K562 (cell line): ENCODE measurements around the gene OPCML. TPM values are rescaled to one million over a fixed set of nuclear protein-coding genes. Genes with fewer than 3 reads are reported as not detected.

ENCODE experiments used
- ATAC-seq: fragments of 200-7000 bp; cut with Tn5 transposase; 3 replicates; pipeline ENCODE4 v1.9.1; 2020; ENCODE audit warnings: moderate library complexity
- BruUV-seq: library from RNA; stranded (reverse); fragments of 400-500 nt; replicated peaks from 2 replicates; lab custom pipeline; 2021; lab: Mats Ljungman, UMichigan
- CTCF ChIA-PET: fragments of 300-600 bp; formaldehyde crosslinking; extraction: SDS; loops from one replicate; lab custom pipeline; 2021; ENCODE audit warnings: low intra/inter-chr PET ratio; lab: Yijun Ruan, JAX
- POLR2A ChIA-PET: fragments of 300-600, 350-650 bp; sonication (Branson Sonifier 250); formaldehyde crosslinking; extraction: SDS; loops from one replicate; lab custom pipeline; 2021; ENCODE audit warnings: antibody characterized with exemption, inconsistent platforms; lab: Yijun Ruan, JAX
- DNase-seq, 4 experiments: peaks; one replicate each; pipeline versions ENCODE4 v3.0.0 to v3.0.0-alpha.2; 2011 to 2018; ENCODE audit warnings: low spot score in 3 of 4, mixed read lengths in 3 of 4; ENCODE audit errors: extremely low read depth in 1 of 4
- FAIRE-seq: peaks from 2 replicates; lab custom pipeline; 2011; peaks lifted over from hg19 to GRCh38; lab: Jason Lieb, UNC
- H2AFZ ChIP-seq: 2 replicates; pipeline ENCODE4 v1.6.0; 2011; ENCODE audit warnings: low read depth, low read length, control low read depth, inconsistent platforms
- H3K27ac ChIP-seq: fragments of 200-600 bp; 3 replicates; pipeline ENCODE4 v1.8.0; 2011; ENCODE audit warnings: low read depth, mild to moderate bottlenecking, control low read depth, inconsistent platforms, low read length, moderate library complexity, mixed read lengths; ENCODE audit errors: extremely low read depth
- H3K27me3 ChIP-seq, 2 experiments: fragments of 300-600 bp in 1 of 2; 2 replicates in 1 of 2; 3 replicates in 1 of 2; pipeline versions ENCODE4 v1.6.0 to v1.8.0; 2011; ENCODE audit warnings: inconsistent platforms in 2 of 2, low read length in 2 of 2, mild to moderate bottlenecking in 1 of 2, mixed read lengths in 1 of 2, moderate library complexity in 1 of 2; ENCODE audit not compliant: control insufficient read depth in 2 of 2, insufficient read depth in 2 of 2
- H3K36me3 ChIP-seq: fragments of 300-600 bp; 3 replicates; pipeline ENCODE4 v1.8.0; 2011; ENCODE audit warnings: mild to moderate bottlenecking, low read length, inconsistent platforms; ENCODE audit not compliant: control insufficient read depth, insufficient read depth
- H3K4me1 ChIP-seq, 2 experiments: fragments of 200-600 bp in 1 of 2; replicated peaks in 1 of 2; 2 replicates in 1 of 2; 3 replicates in 1 of 2; pipeline versions ENCODE4 v1.5.1 to v1.8.0; 2011; ENCODE audit warnings: inconsistent platforms in 2 of 2, low read length in 2 of 2, mild to moderate bottlenecking in 1 of 2, mixed read lengths in 1 of 2, moderate library complexity in 1 of 2; ENCODE audit not compliant: control insufficient read depth in 2 of 2, insufficient read depth in 2 of 2
- H3K4me2 ChIP-seq: 2 replicates; pipeline ENCODE4 v1.6.1; 2011; ENCODE audit warnings: low read length, control low read depth, inconsistent platforms, mixed read lengths; ENCODE audit not compliant: insufficient read depth
- H3K4me3 ChIP-seq: fragments of 200-600 bp; sonication (generic), shearing (Covaris generic); 2 replicates; pipeline ENCODE4 v1.5.1; 2016; ENCODE audit warnings: control low read depth, inconsistent platforms
- H3K79me2 ChIP-seq: fragments of 200-600 bp; 3 replicates; pipeline ENCODE4 v1.8.0; 2011; ENCODE audit warnings: low read length, inconsistent platforms; ENCODE audit not compliant: control insufficient read depth, insufficient read depth
- H3K9ac ChIP-seq, 2 experiments: 2 replicates each; pipeline versions ENCODE4 v1.6.0 to v1.6.1; 2011; ENCODE audit warnings: low read depth in 2 of 2, low read length in 2 of 2, control low read depth in 1 of 2, inconsistent platforms in 1 of 2, mild to moderate bottlenecking in 1 of 2, mixed read lengths in 1 of 2; ENCODE audit not compliant: insufficient read depth in 1 of 2
- H3K9me1 ChIP-seq: one replicate; pipeline ENCODE4 v1.6.0; 2011; ENCODE audit warnings: inconsistent platforms, mild to moderate bottlenecking, low read length, moderate library complexity; ENCODE audit not compliant: control insufficient read depth, insufficient read depth
- H3K9me3 ChIP-seq: replicated peaks from 2 replicates; pipeline ENCODE4 v1.5.1; 2011; ENCODE audit warnings: low read depth, low read length, inconsistent platforms; ENCODE audit not compliant: control insufficient read depth, insufficient read depth
- H4K20me1 ChIP-seq: replicated peaks from 2 replicates; pipeline ENCODE4 v1.6.1; 2011; ENCODE audit warnings: low read length, inconsistent platforms, mixed read lengths; ENCODE audit not compliant: control insufficient read depth, insufficient read depth
- CXXC5 ChIP-seq: fragments of 250-450 bp; sonication (Bioruptor Pico); IDR thresholded peaks from 2 replicates; pipeline ENCODE4 v1.8.0; 2022; ENCODE audit warnings: inconsistent platforms, mild to moderate bottlenecking, moderate library complexity
- EP400 ChIP-seq: fragments of 450-650 bp; IDR thresholded peaks from 2 replicates; pipeline ENCODE4 v1.6.1; 2017; ENCODE audit warnings: antibody characterized with exemption, mild to moderate bottlenecking, moderate library complexity
- MAFF ChIP-seq: IDR thresholded peaks from 2 replicates; pipeline ENCODE4 v1.6.1; 2012; ENCODE audit warnings: low read length, improper control_type of control experiment
- MED1 ChIP-seq: sonication (generic); formaldehyde crosslinking; IDR thresholded peaks from 2 replicates; pipeline ENCODE4 v1.8.1; 2023; ENCODE audit warnings: missing genetic modification reagents, borderline replicate concordance
- NCOA4 ChIP-seq: fragments of 450-650 bp; IDR thresholded peaks from 2 replicates; pipeline ENCODE4 v1.6.1; 2018; ENCODE audit warnings: mild to moderate bottlenecking; ENCODE audit not compliant: partially characterized antibody
- PCBP1 ChIP-seq: fragments of 200-400 bp; formaldehyde crosslinking; IDR thresholded peaks from 2 replicates; pipeline ENCODE4 v1.6.1; 2018; ENCODE audit warnings: mild to moderate bottlenecking, low read depth, low read length; ENCODE audit not compliant: poor library complexity, severe bottlenecking
- PHB ChIP-seq: fragments of 250-450 bp; sonication (Bioruptor Pico); IDR thresholded peaks from 2 replicates; pipeline ENCODE4 v1.5.0; 2021
- POU5F1 ChIP-seq: fragments of 150-350 bp; IDR thresholded peaks from 2 replicates; pipeline ENCODE4 v1.6.1; 2014; ENCODE audit warnings: borderline replicate concordance, low read length, low read depth, mild to moderate bottlenecking; ENCODE audit not compliant: partially characterized antibody
- RBM14 ChIP-seq: fragments of 200-400 bp; formaldehyde crosslinking; IDR thresholded peaks from 2 replicates; pipeline ENCODE4 v1.6.1; 2018; ENCODE audit warnings: low read depth, mild to moderate bottlenecking, low read length, moderate library complexity, borderline replicate concordance; ENCODE audit not compliant: insufficient read depth
- RBM34 ChIP-seq: fragments of 200-400 bp; formaldehyde crosslinking; IDR thresholded peaks from 2 replicates; pipeline ENCODE4 v1.6.1; 2018; ENCODE audit warnings: low read length, borderline replicate concordance; ENCODE audit not compliant: insufficient read depth
- RFX5 ChIP-seq: IDR thresholded peaks from 2 replicates; pipeline ENCODE4 v1.6.1; 2011; ENCODE audit warnings: low read depth, mild to moderate bottlenecking, improper control_type of control experiment, low read length
- TEAD4 ChIP-seq, 2 experiments: sonication (generic) in 1 of 2; formaldehyde crosslinking in 1 of 2; IDR thresholded peaks; 2 replicates each; pipeline versions ENCODE4 v1.6.1 to v1.8.0; 2012 to 2022; ENCODE audit warnings: borderline replicate concordance in 1 of 2, inconsistent platforms in 1 of 2, low read length in 1 of 2, mild to moderate bottlenecking in 1 of 2, missing genetic modification reagents in 1 of 2
- U2AF2 ChIP-seq: fragments of 200-400 bp; formaldehyde crosslinking; optimal IDR thresholded peaks from 2 replicates; pipeline ENCODE3; 2017; ENCODE audit warnings: low read depth, mild to moderate bottlenecking, low read length
- ZNF764 ChIP-seq: fragments of 250-450 bp; sonication (Bioruptor Pico); IDR thresholded peaks from 2 replicates; pipeline ENCODE4 v1.4.0; 2020; ENCODE audit warnings: low read depth, mild to moderate bottlenecking, moderate library complexity
- ZSCAN32 ChIP-seq: fragments of 450-650 bp; formaldehyde crosslinking; IDR thresholded peaks from 2 replicates; pipeline ENCODE4 v1.4.0; 2020; ENCODE audit warnings: mild to moderate bottlenecking, moderate library complexity
- WGBS: fragments of 100-300 bp; shearing (Covaris generic); methylation state at CpG from one replicate; pipeline ENCODE4 v1.1.6; 2016; ENCODE audit warnings: low coverage, mixed read lengths; ENCODE audit not compliant: insufficient coverage; ENCODE audit errors: missing lambda C conversion rate; 5-methylcytosine and 5-hydroxymethylcytosine counted together
- in situ Hi-C: fragments of 300-500 bp; cut with MboI; formaldehyde crosslinking; loops from 4 replicates; pipeline ENCODE4 v1.15.0; 2018; ENCODE audit warnings: inconsistent platforms, mixed read lengths
- intact Hi-C: fragments of 100-400 bp; cut with micrococcal nuclease; formaldehyde crosslinking; loops from 2 replicates; pipeline ENCODE4 v1.14.2; 2022
- polyA plus RNA-seq, 8 experiments: library from polyadenylated mRNA; depleted of rRNA in 4 of 8; stranded (reverse) in 5 of 8; unstranded in 3 of 8; fragments of >200 nt; fragmentation: Nextera tagmentation in 2 of 8; fragmentation: Illumina TruSeq in 1 of 8; extraction: Ambion mirVana in 2 of 8; extraction: Trizol in 1 of 8; gene quantifications; 2 replicates each; pipeline versions ENCODE4 v1.2.1 to v1.2.3, GENCODE V29; 2011 to 2014; ENCODE audit warnings: inconsistent platforms in 1 of 8, missing spikeins in 1 of 8
- total RNA-seq, 7 experiments: library from RNA; depleted of rRNA in 6 of 7; stranded (reverse); fragments of >200 nt in 6 of 7; fragmentation: Illumina TruSeq in 2 of 7; extraction: Trizol in 2 of 7; gene quantifications; 2 replicates each; pipeline versions ENCODE4 v1.2.1 to v1.2.3, GENCODE V29; 2011 to 2021; ENCODE audit warnings: low replicate concordance in 1 of 7
- TF ChIP-seq, protein P1 (sequence below): sonication (generic); formaldehyde crosslinking; IDR thresholded peaks from 2 replicates; pipeline ENCODE4 v1.8.0; 2022; ENCODE audit warnings: missing genetic modification reagents, mild to moderate bottlenecking, moderate library complexity, borderline replicate concordance
- TF ChIP-seq, protein P2 (sequence below): fragments of 450-650 bp; IDR thresholded peaks from 2 replicates; pipeline ENCODE4 v1.6.1; 2014; ENCODE audit warnings: low read depth, mild to moderate bottlenecking, moderate library complexity, borderline replicate concordance

Gene OPCML
- total and polyA plus RNA-seq, 9 of the 15 experiments (the other 6 are each of a cell fraction or from before 2014, with no cell fraction given): not detected

DNA sequence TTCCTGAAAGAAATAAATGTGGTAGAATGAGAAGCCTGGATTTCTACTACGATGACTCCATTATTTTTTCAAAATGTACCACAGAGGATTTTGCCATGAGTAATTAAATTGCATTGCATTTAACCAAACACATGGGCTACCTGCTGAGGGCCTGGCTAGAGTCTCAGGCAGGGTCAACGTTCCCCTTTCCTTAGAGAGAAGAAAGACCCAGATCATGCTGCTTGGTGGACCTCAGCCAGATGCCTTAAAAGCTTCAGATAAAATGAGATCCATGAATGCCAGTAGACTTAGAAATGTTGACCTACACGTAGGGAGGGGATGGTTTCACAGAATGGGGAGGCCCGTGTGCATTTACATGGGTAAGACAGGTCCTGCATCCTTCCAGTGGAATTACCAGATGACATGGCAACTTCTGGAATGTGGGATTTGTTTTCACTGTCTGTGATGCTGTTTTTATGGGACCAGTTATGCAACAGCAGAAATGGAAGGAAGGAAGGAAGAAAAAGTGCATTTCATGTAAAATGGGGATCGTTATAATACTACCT, 1092.5 kb downstream of the OPCML start:
- Histone ChIP-seq H4K20me1 (no peaks in the 10 kb centered on the region), H2AFZ (no peak overlapping the region), H3K36me3 (no peaks in the 10 kb centered on the region), H3K27me3 (no peaks in the 10 kb centered on the region), H3K9ac (no peak overlapping the region)
- CTCF ChIA-PET: no interaction called here
- in situ Hi-C loops (no loop called here), intact Hi-C loops (no loop called here)
- ATAC-seq (no peak), DNase-seq (no peak)
- TF ChIP-seq NCOA4: no peak
- no peak for TF ChIP-seq TEAD4 (IDR thresholded peaks at IDR 0.05; ENCODE audit: low read length)
- no peak for TF ChIP-seq TEAD4 (CRISPR knock-in tag; IDR thresholded peaks at IDR 0.05; ENCODE audit: borderline replicate concordance)
- no peak for TF ChIP-seq PCBP1
- no peak for TF ChIP-seq CXXC5 (CRISPR knock-in tag)
- TF ChIP-seq ZNF764: no peak
- TF ChIP-seq PHB (CRISPR knock-in tag): no peak
- no peak for TF ChIP-seq RFX5
- TF ChIP-seq, protein P1, sequence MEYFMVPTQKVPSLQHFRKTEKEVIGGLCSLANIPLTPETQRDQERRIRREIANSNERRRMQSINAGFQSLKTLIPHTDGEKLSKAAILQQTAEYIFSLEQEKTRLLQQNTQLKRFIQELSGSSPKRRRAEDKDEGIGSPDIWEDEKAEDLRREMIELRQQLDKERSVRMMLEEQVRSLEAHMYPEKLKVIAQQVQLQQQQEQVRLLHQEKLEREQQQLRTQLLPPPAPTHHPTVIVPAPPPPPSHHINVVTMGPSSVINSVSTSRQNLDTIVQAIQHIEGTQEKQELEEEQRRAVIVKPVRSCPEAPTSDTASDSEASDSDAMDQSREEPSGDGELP (CRISPR knock-in tag): no peak
- TF ChIP-seq U2AF2: no peak
- TF ChIP-seq MED1 (CRISPR knock-in tag): no peak
- TF ChIP-seq RBM34: no peak
- no peak for TF ChIP-seq EP400
- TF ChIP-seq RBM14: no peak
- TF ChIP-seq, protein P2, sequence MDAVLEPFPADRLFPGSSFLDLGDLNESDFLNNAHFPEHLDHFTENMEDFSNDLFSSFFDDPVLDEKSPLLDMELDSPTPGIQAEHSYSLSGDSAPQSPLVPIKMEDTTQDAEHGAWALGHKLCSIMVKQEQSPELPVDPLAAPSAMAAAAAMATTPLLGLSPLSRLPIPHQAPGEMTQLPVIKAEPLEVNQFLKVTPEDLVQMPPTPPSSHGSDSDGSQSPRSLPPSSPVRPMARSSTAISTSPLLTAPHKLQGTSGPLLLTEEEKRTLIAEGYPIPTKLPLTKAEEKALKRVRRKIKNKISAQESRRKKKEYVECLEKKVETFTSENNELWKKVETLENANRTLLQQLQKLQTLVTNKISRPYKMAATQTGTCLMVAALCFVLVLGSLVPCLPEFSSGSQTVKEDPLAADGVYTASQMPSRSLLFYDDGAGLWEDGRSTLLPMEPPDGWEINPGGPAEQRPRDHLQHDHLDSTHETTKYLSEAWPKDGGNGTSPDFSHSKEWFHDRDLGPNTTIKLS: no peak
- no peak for TF ChIP-seq POU5F1
- TF ChIP-seq MAFF: no peak
- TF ChIP-seq ZSCAN32 (CRISPR knock-in tag): no peak
- TF ChIP-seq, all 486 proteins: peak for 0
- no peak overlapping the region for H3K4me2 ChIP-seq
- POLR2A ChIA-PET: no interaction called here
- H3K9me1 ChIP-seq: no peaks in the 10 kb centered on the region
- no peaks in the 10 kb centered on the region for H3K79me2 ChIP-seq
- 0% methylated on average over 3 of the region's 5 CpGs for WGBS
- FAIRE-seq: no peak
- no peaks in the 10 kb centered on the region for H3K4me1 ChIP-seq
- H3K27ac ChIP-seq: no peak overlapping the region
- H3K9me3 ChIP-seq: no peaks in the 10 kb centered on the region
- H3K4me3 ChIP-seq: no peak overlapping the region
- no TSS peak for BruUV-seq
